ENCODE measurements around the gene INAVA. TPM values are rescaled to one million over a fixed set of nuclear protein-coding genes. Genes with fewer than 3 reads are reported as not detected.

INAVA gene
- total and polyA plus RNA-seq, 12 donors = 0.03 to 0.46 (median 0.22) TPM; not detected in 6

GRCh38 chr1:200886594-200886993 is 8.1 kb upstream of the INAVA start:
- Histone ChIP-seq H3K27ac (no peak overlapping the region), H3K4me3 (no peak overlapping the region), H3K36me3 (replicated peaks in 1 of 2) (no peaks in the 10 kb centered on the region), H3K27me3 (peaks cover 14% of the 10 kb centered on the region), H3K4me1 (replicated peaks in 1 of 2) (peaks cover 4 to 9% of the 10 kb centered on the region in 2 donors), H3K9me3 (replicated peaks in 1 of 3) (no peaks in the 10 kb centered on the region)
- WGBS, 4 donors = 61 to 100% (median 69%) methylated on average over 2 of the region's 2 CpGs
- intact Hi-C loops (cut with DNase I) = no loop called here
- no peak for DNase-seq
- TF ChIP-seq POLR2A (IDR thresholded peaks at IDR 0.05) (no peak), CTCF (IDR thresholded peaks at IDR 0.05) (no peak)

GRCh38 chr1:200887036-200887435 is 7.7 kb upstream of the INAVA start:
- no peak for TF ChIP-seq POLR2A (IDR thresholded peaks at IDR 0.05)
- TF ChIP-seq CTCF (IDR thresholded peaks at IDR 0.05) = no peak
- intact Hi-C loops (cut with DNase I) = no loop called here
- 71 to 77% (median 75%) methylated on average over 10 to 11 of the region's 11 CpGs for WGBS, 4 donors
- Histone ChIP-seq H3K4me1 (replicated peaks in 1 of 2) (peaks cover 4 to 9% of the 10 kb centered on the region in 2 donors), H3K4me3 (no peak overlapping the region), H3K27ac (no peak overlapping the region), H3K9me3 (replicated peaks in 1 of 3) (no peaks in the 10 kb centered on the region), H3K27me3 (peaks cover 16% of the 10 kb centered on the region), H3K36me3 (replicated peaks in 1 of 2) (no peaks in the 10 kb centered on the region)
- no peak for DNase-seq

GRCh38 chr1:200887772-200888348 is 6.8 kb upstream of the INAVA start:
- peaks cover 16% of the 10 kb centered on the region for H3K27me3 ChIP-seq
- TF ChIP-seq POLR2A (IDR thresholded peaks at IDR 0.05) = no peak
- intact Hi-C loops (cut with DNase I) = no loop called here
- WGBS, 4 donors = 78 to 90% (median 79%) methylated on average over 6 to 9 of the region's 9 CpGs
- no peak for DNase-seq
- H3K36me3 ChIP-seq (replicated peaks in 1 of 2) = no peaks in the 10 kb centered on the region
- H3K4me1 ChIP-seq (replicated peaks in 1 of 2) = peaks cover 4 to 9% of the 10 kb centered on the region in 2 donors
- no peaks in the 10 kb centered on the region for H3K9me3 ChIP-seq (replicated peaks in 1 of 3)
- H3K27ac ChIP-seq = no peak overlapping the region
- no peak overlapping the region for H3K4me3 ChIP-seq

GRCh38 chr1:200888349-200888838 is 6.3 kb upstream of the INAVA start:
- Histone ChIP-seq H3K9me3 (replicated peaks in 1 of 3) (no peaks in the 10 kb centered on the region), H3K36me3 (replicated peaks in 1 of 2) (no peaks in the 10 kb centered on the region), H3K4me1 (replicated peaks in 1 of 2) (peaks cover 4 to 9% of the 10 kb centered on the region in 2 donors), H3K27ac (no peak overlapping the region), H3K27me3 (peaks cover 16% of the 10 kb centered on the region), H3K4me3 (no peak overlapping the region)
- TF ChIP-seq POLR2A (IDR thresholded peaks at IDR 0.05) (no peak), CTCF (IDR thresholded peaks at IDR 0.05) (no peak)
- 44 to 69% (median 59%) methylated on average over 4 to 7 of the region's 7 CpGs for WGBS, 4 donors
- DNase-seq = no peak
- intact Hi-C loops (cut with DNase I) = no loop called here

GRCh38 chr1:200889571-200889970 is 5.1 kb upstream of the INAVA start:
- 89 to 97% (median 96%) methylated on average over 2 of the region's 2 CpGs for WGBS, 4 donors
- H3K4me1 ChIP-seq (replicated peaks in 1 of 2) = peaks cover 4 to 9% of the 10 kb centered on the region in 2 donors
- DNase-seq = no peak
- intact Hi-C loops (cut with DNase I) = no loop called here
- no peaks in the 10 kb centered on the region for H3K9me3 ChIP-seq (replicated peaks in 1 of 3)
- H3K27ac ChIP-seq = no peak overlapping the region
- no peaks in the 10 kb centered on the region for H3K36me3 ChIP-seq (replicated peaks in 1 of 2)
- peaks cover 16% of the 10 kb centered on the region for H3K27me3 ChIP-seq
- no peak overlapping the region for H3K4me3 ChIP-seq
- TF ChIP-seq CTCF (IDR thresholded peaks at IDR 0.05) (no peak), POLR2A (IDR thresholded peaks at IDR 0.05) (no peak)

Data from adrenal gland (tissue), 12 donors.